HCT116 (cell line): ENCODE measurements around the gene ATP8A2. TPM values are rescaled to one million over a fixed set of nuclear protein-coding genes. Genes with fewer than 3 reads are reported as not detected.

ENCODE experiments used
- ATAC-seq: fragments of 200-7000 bp; cut with Tn5 transposase; 2 replicates; pipeline ENCODE4 v1.9.1; 2020; ENCODE audit warnings: mild to moderate bottlenecking, moderate library complexity
- BruUV-seq: library from RNA; stranded (reverse); fragments of 400-500 nt; replicated peaks from 2 replicates; lab custom pipeline; 2021; lab: Mats Ljungman, UMichigan
- CTCF ChIA-PET: fragments of 300-600 bp; sonication (Branson Sonifier 250); formaldehyde crosslinking; loops from one replicate; lab custom pipeline; 2021; ENCODE audit warnings: antibody characterized with exemption; lab: Charles Lee
- POLR2A ChIA-PET: fragments of 300-600, 350-600 bp; sonication (Branson Sonifier 250); formaldehyde crosslinking; loops from one replicate; lab custom pipeline; 2021; ENCODE audit warnings: antibody characterized with exemption; lab: Charles Lee
- RAD21 ChIA-PET, 2 experiments: fragments of 300-600 bp; sonication (Branson Sonifier 250); formaldehyde crosslinking; loops; one replicate each; lab custom pipeline; 2023; ENCODE audit warnings: low total read pairs in 2 of 2; ENCODE audit not compliant: uncharacterized antibody in 2 of 2, unreplicated experiment in 2 of 2, low non-redundant PET in 1 of 2; lab: Charles Lee
- DNase-seq: peaks from one replicate; pipeline ENCODE4 v3.0.0-alpha.2; 2010; ENCODE audit warnings: low read depth, low spot score
- H2AFZ ChIP-seq: fragments of 200-600 bp; shearing (Covaris generic), sonication (generic); 2 replicates; pipeline ENCODE4 v1.6.1; 2017; ENCODE audit warnings: low read depth, mixed run types, mixed read lengths, antibody characterized with exemption, low read length; ENCODE audit not compliant: poor library complexity, severe bottlenecking
- H3K27ac ChIP-seq: 2 replicates; pipeline ENCODE4 v1.5.1; 2012; ENCODE audit warnings: low read depth, low read length
- H3K27me3 ChIP-seq: fragments of 200-600 bp; sonication (generic); 2 replicates; pipeline ENCODE4 v1.6.1; 2016; ENCODE audit warnings: mixed run types, low read length, mixed read lengths; ENCODE audit not compliant: insufficient read depth
- H3K36me3 ChIP-seq, 2 experiments: fragments of 200-500 bp in 1 of 2; fragments of 200-600 bp in 1 of 2; sonication (Bioruptor generic) in 1 of 2; sonication (generic) in 1 of 2; 2 replicates each; pipeline versions ENCODE4 v1.5.1 to v1.6.1; 2014 to 2016; ENCODE audit warnings: low read length in 2 of 2, inconsistent platforms in 1 of 2, mixed read lengths in 1 of 2, mixed run types in 1 of 2; ENCODE audit not compliant: insufficient read depth in 2 of 2, control insufficient read depth in 1 of 2
- H3K4me1 ChIP-seq, 2 experiments: fragments of 200-600 bp in 1 of 2; sonication (generic) in 1 of 2; 2 replicates each; pipeline versions ENCODE4 v1.5.1 to v1.6.1; 2012 to 2017; ENCODE audit warnings: low read length in 2 of 2, inconsistent platforms in 1 of 2, mild to moderate bottlenecking in 1 of 2, mixed read lengths in 1 of 2, mixed run types in 1 of 2, moderate library complexity in 1 of 2; ENCODE audit not compliant: insufficient read depth in 2 of 2, control insufficient read depth in 1 of 2
- H3K4me2 ChIP-seq: fragments of 200-600 bp; sonication (generic); 2 replicates; pipeline ENCODE4 v1.6.1; 2017; ENCODE audit warnings: mixed run types, low read length, mixed read lengths
- H3K4me3 ChIP-seq, 2 experiments: fragments of 200-600 bp in 1 of 2; sonication (generic) in 1 of 2; replicated peaks in 1 of 2; 2 replicates each; pipeline ENCODE4 v1.5.1; 2011 to 2016; ENCODE audit warnings: low read length in 2 of 2, control low read depth in 1 of 2, low read depth in 1 of 2, mild to moderate bottlenecking in 1 of 2, mixed read lengths in 1 of 2, mixed run types in 1 of 2
- H3K79me2 ChIP-seq: fragments of 200-600 bp; sonication (generic); 2 replicates; pipeline ENCODE4 v1.6.1; 2017; ENCODE audit warnings: mild to moderate bottlenecking, mixed run types, low read length, moderate library complexity, mixed read lengths; ENCODE audit not compliant: insufficient read depth
- H3K9ac ChIP-seq: fragments of 200-600 bp; sonication (generic); 2 replicates; pipeline ENCODE4 v1.6.1; 2016; ENCODE audit warnings: low read length, mixed read lengths
- H3K9me2 ChIP-seq: fragments of 200-600 bp; sonication (generic), shearing (Covaris generic); 2 replicates; pipeline ENCODE4 v1.6.1; 2017; ENCODE audit warnings: mixed run types, mild to moderate bottlenecking, moderate library complexity; ENCODE audit not compliant: insufficient read depth
- H3K9me3 ChIP-seq, 2 experiments: fragments of 200-500 bp in 1 of 2; fragments of 200-600 bp in 1 of 2; sonication (Bioruptor generic) in 1 of 2; sonication (generic) in 1 of 2; 2 replicates each; pipeline ENCODE4 v1.6.1; 2014 to 2017; ENCODE audit warnings: low read length in 2 of 2, mixed read lengths in 2 of 2, inconsistent platforms in 1 of 2, low read depth in 1 of 2, mild to moderate bottlenecking in 1 of 2, mixed run types in 1 of 2, moderate library complexity in 1 of 2; ENCODE audit not compliant: control insufficient read depth in 1 of 2, insufficient read depth in 1 of 2
- H4K20me1 ChIP-seq: fragments of 200-600 bp; sonication (generic), shearing (Covaris generic); 2 replicates; pipeline ENCODE4 v1.6.1; 2017; ENCODE audit warnings: mixed run types, mild to moderate bottlenecking, moderate library complexity; ENCODE audit not compliant: insufficient read depth
- ATF3 ChIP-seq: IDR thresholded peaks from 2 replicates; pipeline ENCODE4 v1.6.1; 2012
- CBX3 ChIP-seq: IDR thresholded peaks from 2 replicates; pipeline ENCODE4 v1.6.1; 2012; ENCODE audit warnings: low read depth
- CEBPB ChIP-seq: IDR thresholded peaks from 2 replicates; pipeline ENCODE4 v1.6.1; 2012; ENCODE audit warnings: low read depth
- CTCF ChIP-seq, 3 experiments: fragments of 200-600 bp in 1 of 3; sonication (generic) in 1 of 3; IDR thresholded peaks in 2 of 3; conservative IDR thresholded peaks in 1 of 3; 2 replicates each; pipeline ENCODE4 v1.5.1; 2012 to 2017; ENCODE audit warnings: low read depth in 2 of 3, low read length in 2 of 3, antibody characterized with exemption in 1 of 3, borderline replicate concordance in 1 of 3, control low read depth in 1 of 3, mild to moderate bottlenecking in 1 of 3, mixed read lengths in 1 of 3, mixed run types in 1 of 3, moderate library complexity in 1 of 3; ENCODE audit not compliant: insufficient read depth in 1 of 3
- EGR1 ChIP-seq: IDR thresholded peaks from 2 replicates; pipeline ENCODE4 v1.6.1; 2012; ENCODE audit warnings: low read depth
- ELF1 ChIP-seq: IDR thresholded peaks from 2 replicates; pipeline ENCODE4 v1.6.1; 2012; ENCODE audit warnings: low read depth, borderline replicate concordance
- EZH2 ChIP-seq: fragments of 200-600 bp; sonication (generic); IDR thresholded peaks from 2 replicates; pipeline ENCODE4 v1.6.1; 2017; ENCODE audit warnings: antibody characterized with exemption, mixed run types
- RAD21 ChIP-seq: IDR thresholded peaks from 2 replicates; pipeline ENCODE4 v1.6.1; 2012; ENCODE audit warnings: low read depth, mild to moderate bottlenecking
- SP1 ChIP-seq: IDR thresholded peaks from 2 replicates; pipeline ENCODE4 v1.6.1; 2012; ENCODE audit warnings: low read depth
- TCF7L2 ChIP-seq: IDR thresholded peaks from 2 replicates; pipeline ENCODE4 v1.7.0; 2011; ENCODE audit warnings: borderline replicate concordance, inconsistent platforms; ENCODE audit not compliant: insufficient read depth, insufficient read length; ENCODE audit errors: extremely low read depth
- YY1 ChIP-seq: IDR thresholded peaks from 2 replicates; pipeline ENCODE4 v1.6.1; 2011; ENCODE audit warnings: low read length, low read depth, moderate library complexity, mild to moderate bottlenecking; ENCODE audit not compliant: insufficient replicate concordance; ENCODE audit errors: extremely low read depth
- ZBTB33 ChIP-seq: IDR thresholded peaks from 2 replicates; pipeline ENCODE4 v1.6.1; 2011; ENCODE audit warnings: mild to moderate bottlenecking, low read length, moderate library complexity; ENCODE audit not compliant: insufficient replicate concordance; ENCODE audit errors: extremely low read depth
- intact Hi-C: fragments of 100-400 bp; cut with micrococcal nuclease; formaldehyde crosslinking; loops from 2 replicates; pipeline ENCODE4 v1.10.0; 2022
- total RNA-seq: library from RNA; stranded (reverse); gene quantifications from one replicate; pipeline ENCODE4 v1.2.1, GENCODE V29; 2021; ENCODE audit not compliant: unreplicated experiment
- TF ChIP-seq, protein P1 (sequence below): IDR thresholded peaks from 2 replicates; pipeline ENCODE4 v1.6.1; 2012; ENCODE audit warnings: low read depth

ATP8A2 gene
- total RNA-seq, 1 experiment from 2014 or later, result not detected

GRCh38 chr13:25529425-25529824, 157.7 kb downstream of the ATP8A2 start:
- Histone ChIP-seq H3K4me1 (no peaks in the 10 kb centered on the region), H3K36me3 (no peaks in the 10 kb centered on the region), H3K79me2 (no peaks in the 10 kb centered on the region), H3K4me3 (no peak overlapping the region), H3K9me3 (no peaks in the 10 kb centered on the region), H2AFZ (no peak overlapping the region), H3K9me2 (no peaks in the 10 kb centered on the region), H4K20me1 (no peaks in the 10 kb centered on the region), H3K9ac (no peak overlapping the region), H3K27ac (no peak overlapping the region), H3K4me2 (no peak overlapping the region), H3K27me3 (peaks cover 26% of the 10 kb centered on the region)
- DNase-seq (no peak), ATAC-seq (no peak)
- TF ChIP-seq CTCF (IDR thresholded peaks at IDR 0.05 in 2 of 3, conservative IDR thresholded peaks at IDR 0.05 in 1 of 3; ENCODE audit: borderline replicate concordance in 1 of 3, insufficient read depth in 1 of 3, low read depth in 2 of 3, low read length in 2 of 3) (no peak), ATF3 (no peak), EGR1 (no peak), SP1 (no peak), EZH2 (no peak), CEBPB (no peak), YY1 (no peak), CBX3 (no peak), RAD21 (no peak), ZBTB33 (no peak), ELF1 (no peak), TCF7L2 (no peak)
- TF ChIP-seq, protein P1, sequence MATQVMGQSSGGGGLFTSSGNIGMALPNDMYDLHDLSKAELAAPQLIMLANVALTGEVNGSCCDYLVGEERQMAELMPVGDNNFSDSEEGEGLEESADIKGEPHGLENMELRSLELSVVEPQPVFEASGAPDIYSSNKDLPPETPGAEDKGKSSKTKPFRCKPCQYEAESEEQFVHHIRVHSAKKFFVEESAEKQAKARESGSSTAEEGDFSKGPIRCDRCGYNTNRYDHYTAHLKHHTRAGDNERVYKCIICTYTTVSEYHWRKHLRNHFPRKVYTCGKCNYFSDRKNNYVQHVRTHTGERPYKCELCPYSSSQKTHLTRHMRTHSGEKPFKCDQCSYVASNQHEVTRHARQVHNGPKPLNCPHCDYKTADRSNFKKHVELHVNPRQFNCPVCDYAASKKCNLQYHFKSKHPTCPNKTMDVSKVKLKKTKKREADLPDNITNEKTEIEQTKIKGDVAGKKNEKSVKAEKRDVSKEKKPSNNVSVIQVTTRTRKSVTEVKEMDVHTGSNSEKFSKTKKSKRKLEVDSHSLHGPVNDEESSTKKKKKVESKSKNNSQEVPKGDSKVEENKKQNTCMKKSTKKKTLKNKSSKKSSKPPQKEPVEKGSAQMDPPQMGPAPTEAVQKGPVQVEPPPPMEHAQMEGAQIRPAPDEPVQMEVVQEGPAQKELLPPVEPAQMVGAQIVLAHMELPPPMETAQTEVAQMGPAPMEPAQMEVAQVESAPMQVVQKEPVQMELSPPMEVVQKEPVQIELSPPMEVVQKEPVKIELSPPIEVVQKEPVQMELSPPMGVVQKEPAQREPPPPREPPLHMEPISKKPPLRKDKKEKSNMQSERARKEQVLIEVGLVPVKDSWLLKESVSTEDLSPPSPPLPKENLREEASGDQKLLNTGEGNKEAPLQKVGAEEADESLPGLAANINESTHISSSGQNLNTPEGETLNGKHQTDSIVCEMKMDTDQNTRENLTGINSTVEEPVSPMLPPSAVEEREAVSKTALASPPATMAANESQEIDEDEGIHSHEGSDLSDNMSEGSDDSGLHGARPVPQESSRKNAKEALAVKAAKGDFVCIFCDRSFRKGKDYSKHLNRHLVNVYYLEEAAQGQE, result no peak
- ChIA-PET CTCF (no interaction called here), POLR2A (no interaction called here), RAD21 (no interaction called here)
- no TSS peak for BruUV-seq
- intact Hi-C loops, result no loop called here
